Measurements from ENCODE around the gene WDFY4. TPM values are rescaled to one million over a fixed set of nuclear protein-coding genes. Genes with fewer than 3 reads are reported as not detected.

The WDFY4 gene
- total RNA-seq, 6 experiments from 2014 or later = not detected

DNA sequence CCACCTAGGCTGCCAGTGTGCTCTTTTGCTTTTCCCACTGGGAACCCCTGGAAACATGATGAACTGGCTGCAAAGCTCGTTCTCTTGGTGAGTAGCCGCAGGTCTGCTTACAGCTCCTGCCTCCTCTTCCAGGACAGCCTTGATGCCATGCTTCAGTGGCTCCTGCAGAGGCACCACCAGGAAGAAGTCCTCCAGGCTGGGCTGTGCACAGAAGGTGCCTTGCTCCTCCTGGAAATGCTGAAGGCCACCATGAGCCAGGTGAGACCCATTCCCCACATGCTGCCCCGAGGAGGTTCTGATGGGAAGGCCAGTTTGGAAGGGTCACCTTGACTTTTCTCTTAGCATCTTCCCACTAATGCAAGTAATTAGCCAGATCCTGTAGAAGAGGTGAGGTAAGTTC, 129.2 kb downstream of the WDFY4 start:
- TF ChIP-seq, protein P1, sequence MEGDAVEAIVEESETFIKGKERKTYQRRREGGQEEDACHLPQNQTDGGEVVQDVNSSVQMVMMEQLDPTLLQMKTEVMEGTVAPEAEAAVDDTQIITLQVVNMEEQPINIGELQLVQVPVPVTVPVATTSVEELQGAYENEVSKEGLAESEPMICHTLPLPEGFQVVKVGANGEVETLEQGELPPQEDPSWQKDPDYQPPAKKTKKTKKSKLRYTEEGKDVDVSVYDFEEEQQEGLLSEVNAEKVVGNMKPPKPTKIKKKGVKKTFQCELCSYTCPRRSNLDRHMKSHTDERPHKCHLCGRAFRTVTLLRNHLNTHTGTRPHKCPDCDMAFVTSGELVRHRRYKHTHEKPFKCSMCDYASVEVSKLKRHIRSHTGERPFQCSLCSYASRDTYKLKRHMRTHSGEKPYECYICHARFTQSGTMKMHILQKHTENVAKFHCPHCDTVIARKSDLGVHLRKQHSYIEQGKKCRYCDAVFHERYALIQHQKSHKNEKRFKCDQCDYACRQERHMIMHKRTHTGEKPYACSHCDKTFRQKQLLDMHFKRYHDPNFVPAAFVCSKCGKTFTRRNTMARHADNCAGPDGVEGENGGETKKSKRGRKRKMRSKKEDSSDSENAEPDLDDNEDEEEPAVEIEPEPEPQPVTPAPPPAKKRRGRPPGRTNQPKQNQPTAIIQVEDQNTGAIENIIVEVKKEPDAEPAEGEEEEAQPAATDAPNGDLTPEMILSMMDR (IDR thresholded peaks at IDR 0.05) = no peak
- peaks cover 11% of the 10 kb centered on the region for H3K27me3 Mint-ChIP-seq (ENCODE audit: insufficient read depth)
- H3K9me3 Mint-ChIP-seq = no peaks in the 10 kb centered on the region
- peaks cover 25% of the 10 kb centered on the region for H3K4me1 Mint-ChIP-seq (ENCODE audit: low read depth)
- H3K4me3 Mint-ChIP-seq = no peak overlapping the region
- no peaks in the 10 kb centered on the region for H3K36me3 Mint-ChIP-seq (ENCODE audit: low read depth)
- no peak overlapping the region for H3K27ac Mint-ChIP-seq
- no peak for DNase-seq

DNA sequence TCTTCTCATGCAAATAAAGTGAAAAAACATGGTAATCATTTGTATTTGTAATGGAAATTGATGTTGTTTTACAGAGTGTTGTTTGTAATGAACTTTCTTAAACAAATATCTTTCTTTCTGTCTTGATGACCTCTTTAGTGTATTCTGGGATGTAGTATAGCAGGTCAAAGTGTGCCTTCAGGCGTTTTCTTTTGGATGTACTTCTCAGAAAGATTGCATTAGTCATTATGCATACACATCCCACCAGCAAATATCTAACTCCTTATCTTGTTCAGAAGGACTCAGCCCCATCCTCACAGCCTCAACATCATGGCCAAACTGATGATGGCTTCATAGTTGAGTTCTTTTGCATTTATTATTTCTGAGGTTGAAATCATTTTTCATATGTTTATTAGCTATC, 130.3 kb downstream of the WDFY4 start:
- peaks cover 25% of the 10 kb centered on the region for H3K4me1 Mint-ChIP-seq (ENCODE audit: low read depth)
- peaks cover 11% of the 10 kb centered on the region for H3K27me3 Mint-ChIP-seq (ENCODE audit: insufficient read depth)
- TF ChIP-seq, protein P1 (IDR thresholded peaks at IDR 0.05) = no peak
- no peaks in the 10 kb centered on the region for H3K9me3 Mint-ChIP-seq
- H3K36me3 Mint-ChIP-seq (ENCODE audit: low read depth) = no peaks in the 10 kb centered on the region
- DNase-seq = peak; percentile 7
- no peak overlapping the region for H3K4me3 Mint-ChIP-seq
- no peak overlapping the region for H3K27ac Mint-ChIP-seq

DNA sequence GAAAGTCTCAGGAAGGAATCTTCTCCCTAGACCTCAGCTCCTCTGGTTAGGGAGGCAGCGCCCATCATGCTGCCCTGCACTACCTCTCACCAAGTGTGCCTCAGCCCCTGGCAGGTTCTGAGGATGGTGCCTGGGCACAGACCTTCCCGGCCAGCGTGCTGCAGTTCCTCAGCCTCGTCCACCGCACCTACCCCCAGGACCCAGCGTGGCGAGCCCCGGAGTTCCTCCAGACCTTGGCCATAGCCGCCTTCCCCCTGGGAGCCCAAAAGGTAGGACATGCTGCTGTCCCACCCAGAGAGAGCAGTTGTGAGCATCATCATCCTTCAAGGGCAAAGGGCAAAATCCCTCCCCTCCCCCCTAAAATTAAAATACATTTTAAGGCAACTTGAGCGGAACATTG, 132.5 kb downstream of the WDFY4 start:
- no peaks in the 10 kb centered on the region for H3K36me3 Mint-ChIP-seq (ENCODE audit: low read depth)
- no peak for DNase-seq
- TF ChIP-seq, protein P1 (IDR thresholded peaks at IDR 0.05) = no peak
- peaks cover 11% of the 10 kb centered on the region for H3K27me3 Mint-ChIP-seq (ENCODE audit: insufficient read depth)
- no peaks in the 10 kb centered on the region for H3K9me3 Mint-ChIP-seq
- no peak overlapping the region for H3K27ac Mint-ChIP-seq
- no peak overlapping the region for H3K4me3 Mint-ChIP-seq
- peaks cover 12% of the 10 kb centered on the region for H3K4me1 Mint-ChIP-seq (ENCODE audit: low read depth)

DNA sequence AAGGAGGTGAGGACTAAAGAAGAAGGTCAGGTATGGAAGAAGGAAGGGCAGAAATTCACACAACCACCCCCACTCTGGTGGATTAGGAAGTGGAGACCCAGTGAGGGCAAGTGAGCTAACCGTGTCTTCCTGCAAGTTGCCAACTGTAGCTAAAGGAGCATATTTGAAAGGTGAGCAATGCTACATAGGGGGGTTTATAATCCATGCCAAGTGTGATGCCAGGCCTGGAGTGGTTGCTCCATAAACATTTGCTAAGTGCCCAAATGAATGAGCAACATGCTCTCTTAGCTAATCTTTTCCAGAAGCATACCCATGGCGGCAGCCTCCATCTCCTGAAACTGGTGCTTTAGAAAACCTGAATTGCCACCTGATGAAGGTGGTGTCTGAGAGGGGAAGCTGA, 133.4 kb downstream of the WDFY4 start:
- Mint-ChIP-seq H3K4me3 (no peak overlapping the region), H3K4me1 (ENCODE audit: low read depth) (peaks cover 6% of the 10 kb centered on the region; the same call in 1 of the 2 replicates), H3K27ac (no peak overlapping the region), H3K9me3 (no peaks in the 10 kb centered on the region), H3K27me3 (ENCODE audit: insufficient read depth) (peaks cover 8% of the 10 kb centered on the region), H3K36me3 (ENCODE audit: low read depth) (no peaks in the 10 kb centered on the region)
- DNase-seq = no peak
- TF ChIP-seq, protein P1 (IDR thresholded peaks at IDR 0.05) = no peak

DNA sequence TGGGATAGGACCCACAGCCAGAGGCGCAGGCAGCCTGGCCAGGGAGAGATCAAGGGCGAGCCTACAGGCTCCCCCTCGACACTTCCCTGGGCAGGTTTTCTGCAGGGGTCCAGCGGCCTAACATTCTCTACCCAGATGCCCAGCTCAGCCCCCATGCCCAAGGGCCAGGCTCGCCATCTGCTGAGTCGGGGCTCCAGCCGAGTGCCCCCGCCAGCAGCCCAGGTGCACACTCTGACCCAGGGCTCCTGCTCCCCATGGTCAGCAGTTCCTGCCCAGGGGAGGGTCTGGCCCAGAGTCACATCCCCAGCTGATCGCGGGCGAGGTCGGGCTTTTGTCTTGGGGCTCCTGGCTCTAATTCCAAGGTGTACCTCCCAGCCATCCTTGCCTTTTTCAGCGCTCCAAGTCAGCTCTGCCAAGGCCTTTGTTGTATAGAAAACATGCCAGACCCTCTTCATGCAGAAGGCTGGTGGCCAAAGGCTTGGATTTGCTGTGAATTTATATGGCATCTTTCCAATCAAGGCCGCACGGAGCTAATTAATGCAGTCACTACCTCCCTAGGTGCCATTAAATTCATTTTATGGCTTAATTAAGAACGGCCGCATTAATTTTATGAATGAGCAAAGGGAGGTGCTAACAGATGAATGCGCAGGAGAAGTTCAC, 134.3 kb downstream of the WDFY4 start:
- TF ChIP-seq, protein P1 (IDR thresholded peaks at IDR 0.05) = no peak
- no peak for DNase-seq
- H3K9me3 Mint-ChIP-seq = no peaks in the 10 kb centered on the region
- H3K4me1 Mint-ChIP-seq (ENCODE audit: low read depth) = peaks cover 6% of the 10 kb centered on the region; the same call in 1 of the 2 replicates
- no peak overlapping the region for H3K27ac Mint-ChIP-seq
- H3K36me3 Mint-ChIP-seq (ENCODE audit: low read depth) = no peaks in the 10 kb centered on the region
- peaks cover 6% of the 10 kb centered on the region for H3K27me3 Mint-ChIP-seq (ENCODE audit: insufficient read depth)
- no peak overlapping the region for H3K4me3 Mint-ChIP-seq
